Endothelial cell (in vitro differentiated cells): ENCODE data around the gene CDH6. TPM values are rescaled to one million over a fixed set of nuclear protein-coding genes. Genes with fewer than 3 reads are reported as not detected.

ENCODE experiments used
- DNase-seq: peaks from one replicate; pipeline ENCODE4 v3.0.0; 2021; ENCODE audit warnings: low spot score
- H3K27ac Mint-ChIP-seq: one replicate; pipeline ENCODE4 v1.8.0; 2021; ENCODE audit warnings: mixed read lengths, inconsistent platforms; ENCODE audit not compliant: unreplicated experiment
- H3K27me3 Mint-ChIP-seq: one replicate; pipeline ENCODE4 v1.8.0; 2021; ENCODE audit warnings: mild to moderate bottlenecking, moderate library complexity, mixed read lengths, inconsistent platforms; ENCODE audit not compliant: unreplicated experiment
- H3K36me3 Mint-ChIP-seq: one replicate; pipeline ENCODE4 v1.8.0; 2021; ENCODE audit warnings: mild to moderate bottlenecking, low read depth, mixed read lengths, inconsistent platforms; ENCODE audit not compliant: unreplicated experiment
- H3K4me1 Mint-ChIP-seq: one replicate; pipeline ENCODE4 v1.8.0; 2021; ENCODE audit warnings: mild to moderate bottlenecking, mixed read lengths, inconsistent platforms; ENCODE audit not compliant: unreplicated experiment
- H3K4me3 Mint-ChIP-seq: one replicate; pipeline ENCODE4 v1.8.0; 2021; ENCODE audit warnings: mild to moderate bottlenecking, mixed read lengths, inconsistent platforms; ENCODE audit not compliant: unreplicated experiment
- H3K9me3 Mint-ChIP-seq: one replicate; pipeline ENCODE4 v1.8.0; 2021; ENCODE audit warnings: mixed read lengths, inconsistent platforms; ENCODE audit not compliant: unreplicated experiment
- CTCF ChIP-seq: fragments of 200-600 bp; sonication (generic); IDR thresholded peaks from one replicate; pipeline ENCODE4 v1.5.0; 2021; ENCODE audit warnings: antibody characterized with exemption; ENCODE audit not compliant: unreplicated experiment
- total RNA-seq: library from RNA; stranded (reverse); fragmentation: NEBNext Ultra II Directional; extraction: Animal tissue kit (Norgen Biotek cat#: 25700); gene quantifications from one replicate; pipeline ENCODE4 v1.2.1, GENCODE V29; 2021; ENCODE audit not compliant: unreplicated experiment

Gene CDH6
- total RNA-seq, 1 donor from 2014 or later, result 0.15 TPM

GRCh38 chr5:31329715-31330114 lies 136.2 kb downstream of the CDH6 start:
- no peaks in the 10 kb centered on the region for H3K9me3 Mint-ChIP-seq
- no peak overlapping the region for H3K27ac Mint-ChIP-seq
- H3K36me3 Mint-ChIP-seq, result no peaks in the 10 kb centered on the region
- peaks cover 13% of the 10 kb centered on the region for H3K4me1 Mint-ChIP-seq
- H3K4me3 Mint-ChIP-seq, result no peak overlapping the region
- DNase-seq, result no peak
- H3K27me3 Mint-ChIP-seq, result no peaks in the 10 kb centered on the region
- TF ChIP-seq CTCF, result no peak

- DNase-seq, result no peak
- H3K27me3 Mint-ChIP-seq, result no peaks in the 10 kb centered on the region
- TF ChIP-seq CTCF, result no peak
- no peak overlapping the region for H3K27ac Mint-ChIP-seq
- H3K36me3 Mint-ChIP-seq, result no peaks in the 10 kb centered on the region
- peaks cover 9% of the 10 kb centered on the region for H3K4me1 Mint-ChIP-seq
- no peak overlapping the region for H3K4me3 Mint-ChIP-seq
- H3K9me3 Mint-ChIP-seq, result no peaks in the 10 kb centered on the region
Measured at GRCh38 chr5:31332160-31332559, 138.7 kb downstream of the CDH6 start.

- H3K36me3 Mint-ChIP-seq, result no peaks in the 10 kb centered on the region
- H3K4me3 Mint-ChIP-seq, result no peak overlapping the region
- TF ChIP-seq CTCF, result no peak
- no peak overlapping the region for H3K27ac Mint-ChIP-seq
- no peak for DNase-seq
- H3K9me3 Mint-ChIP-seq, result no peaks in the 10 kb centered on the region
- H3K4me1 Mint-ChIP-seq, result peaks cover 9% of the 10 kb centered on the region
- no peaks in the 10 kb centered on the region for H3K27me3 Mint-ChIP-seq
Measured at GRCh38 chr5:31333475-31333874, 140.0 kb downstream of the CDH6 start.

- peaks cover 9% of the 10 kb centered on the region for H3K4me1 Mint-ChIP-seq
- no peaks in the 10 kb centered on the region for H3K9me3 Mint-ChIP-seq
- H3K36me3 Mint-ChIP-seq, result no peaks in the 10 kb centered on the region
- no peak overlapping the region for H3K27ac Mint-ChIP-seq
- no peaks in the 10 kb centered on the region for H3K27me3 Mint-ChIP-seq
- H3K4me3 Mint-ChIP-seq, result no peak overlapping the region
- TF ChIP-seq CTCF, result no peak
- DNase-seq, result no peak
Measured at GRCh38 chr5:31334061-31334860, 140.8 kb downstream of the CDH6 start.

- Mint-ChIP-seq H3K9me3 (no peaks in the 10 kb centered on the region), H3K4me1 (peaks cover 9% of the 10 kb centered on the region), H3K27me3 (no peaks in the 10 kb centered on the region)
Measured at GRCh38 chr5:31335456-31335855, 142.0 kb downstream of the CDH6 start.

More at GRCh38 chr5:31335456-31335855, 142.0 kb downstream of the CDH6 start:
- DNase-seq, result no peak
- H3K36me3 Mint-ChIP-seq, result no peaks in the 10 kb centered on the region
- TF ChIP-seq CTCF, result no peak
- no peak overlapping the region for H3K27ac Mint-ChIP-seq
- H3K4me3 Mint-ChIP-seq, result no peak overlapping the region
